Measurements from ENCODE around the gene ARFGAP3.

The ARFGAP3 gene

DNA sequence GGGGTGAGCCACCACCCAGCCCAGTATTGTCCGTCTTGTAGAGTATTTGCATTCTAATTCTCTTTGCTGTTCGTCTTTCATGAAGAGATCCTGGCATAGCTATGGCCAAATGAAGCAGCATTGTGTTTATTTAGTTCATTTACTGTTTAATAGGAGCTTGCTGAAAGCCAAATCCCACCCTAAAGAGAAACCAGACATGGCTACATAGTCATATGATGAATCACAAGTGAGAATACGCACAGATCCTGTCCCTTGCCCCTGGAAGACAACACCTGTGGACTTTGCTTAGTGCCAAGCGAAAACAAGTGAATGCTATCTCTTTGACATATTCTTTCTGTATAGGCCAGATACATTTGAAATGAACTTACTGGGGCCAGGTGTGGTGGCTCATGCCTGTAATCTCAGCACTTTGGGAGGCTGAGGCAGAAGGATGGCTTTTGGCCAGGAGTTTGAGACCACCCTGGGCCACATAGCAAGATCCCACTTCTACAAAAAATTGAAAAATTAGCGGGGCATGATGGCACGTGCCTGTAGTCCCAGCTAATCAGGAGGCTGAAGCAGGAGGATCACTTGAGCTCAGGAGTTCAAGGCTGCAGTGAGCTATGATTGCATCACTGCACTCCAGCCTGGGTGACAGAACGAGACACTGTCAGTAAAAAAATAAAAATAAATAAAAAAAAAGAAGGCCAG is 5.1 kb upstream of the ARFGAP3 start:
- no peak for DNase-seq (ENCODE audit: low read depth)

DNA sequence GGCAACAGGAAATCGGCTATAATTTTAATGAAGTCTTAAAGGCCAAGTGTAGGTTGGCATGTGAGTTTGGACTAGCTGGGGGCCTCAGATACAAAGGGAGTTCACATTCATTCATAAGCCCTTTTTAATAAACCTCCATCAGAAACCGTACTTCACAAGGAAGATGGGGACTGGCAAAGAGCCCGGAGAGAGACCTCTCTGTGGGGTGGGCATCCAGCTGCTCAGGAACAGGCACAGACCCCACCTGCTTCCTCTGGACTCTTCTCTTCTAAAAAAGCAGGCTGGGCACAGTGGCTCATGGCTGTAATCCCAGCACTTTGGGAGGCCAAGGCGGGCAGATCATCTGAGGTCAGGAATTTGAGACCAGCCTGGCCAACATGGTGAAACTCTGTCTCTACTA is 3.9 kb upstream of the ARFGAP3 start:
- no peak for DNase-seq (ENCODE audit: low read depth)

DNA sequence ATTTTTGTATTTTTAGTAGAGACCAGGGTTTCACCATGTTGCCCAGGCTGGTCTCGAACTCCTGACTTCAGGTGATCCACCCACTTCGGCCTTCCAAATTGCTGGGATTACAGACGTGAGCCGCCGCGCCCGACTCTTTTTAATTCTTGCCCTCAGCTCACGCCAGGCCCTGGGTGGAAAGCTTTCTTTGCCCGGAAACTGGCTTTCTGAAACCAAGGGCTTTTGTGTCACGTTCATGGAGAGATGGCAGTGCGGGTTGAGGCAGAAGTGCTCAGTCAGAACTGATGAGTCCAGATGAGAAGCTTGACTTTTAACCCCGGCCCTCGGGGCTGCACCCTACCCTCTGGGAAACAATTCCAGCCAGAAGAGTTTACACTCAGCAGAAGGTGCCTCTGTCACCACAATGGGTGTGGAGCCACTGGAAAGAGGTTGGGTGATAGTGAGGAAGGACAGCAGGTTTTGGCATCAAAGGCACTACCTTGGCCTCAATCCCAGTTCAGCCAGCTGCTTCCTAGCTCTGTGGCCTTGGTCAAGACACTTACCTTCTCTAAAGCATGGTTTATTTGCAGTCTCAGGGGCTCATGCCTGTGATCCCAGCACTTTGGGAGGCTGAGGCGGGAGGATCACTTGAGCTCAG is 890 bp upstream of the ARFGAP3 start:
- DNase-seq (ENCODE audit: low read depth): no peak

DNA sequence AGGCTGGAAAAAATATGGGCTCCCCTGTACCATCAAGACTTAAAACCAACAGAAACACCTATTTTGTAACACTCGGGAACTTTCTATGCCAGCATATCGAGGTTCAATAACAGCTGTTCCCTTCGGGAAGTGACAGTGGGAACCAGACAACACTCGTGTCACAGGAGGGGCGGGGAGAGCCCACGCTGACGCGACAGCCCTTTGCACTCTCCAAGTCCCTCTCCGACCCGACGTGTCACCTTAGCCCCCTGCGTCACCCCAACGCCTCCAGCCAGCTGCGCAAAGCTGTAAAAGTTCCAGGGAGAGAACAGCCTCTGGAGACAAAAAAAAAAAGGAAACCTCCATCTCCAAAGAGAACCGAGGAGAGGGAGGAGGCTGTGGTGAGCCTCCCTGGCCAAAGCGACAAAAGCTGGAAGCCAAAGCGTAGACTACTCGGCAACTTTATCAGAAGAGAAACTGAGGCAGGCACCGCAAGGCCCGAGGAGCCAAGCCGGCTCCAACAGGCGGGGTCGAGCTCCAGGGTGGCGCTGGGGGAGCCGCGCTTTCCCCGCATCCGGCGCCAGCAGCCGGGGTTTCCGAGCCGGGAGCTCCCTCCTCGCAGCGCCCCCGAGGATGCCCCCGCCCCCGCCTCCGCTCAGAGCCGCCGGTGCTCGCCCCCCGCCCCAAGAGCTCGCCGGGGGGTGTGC is 751 bp downstream of the ARFGAP3 start:
- DNase-seq (ENCODE audit: low read depth): no peak

DNA sequence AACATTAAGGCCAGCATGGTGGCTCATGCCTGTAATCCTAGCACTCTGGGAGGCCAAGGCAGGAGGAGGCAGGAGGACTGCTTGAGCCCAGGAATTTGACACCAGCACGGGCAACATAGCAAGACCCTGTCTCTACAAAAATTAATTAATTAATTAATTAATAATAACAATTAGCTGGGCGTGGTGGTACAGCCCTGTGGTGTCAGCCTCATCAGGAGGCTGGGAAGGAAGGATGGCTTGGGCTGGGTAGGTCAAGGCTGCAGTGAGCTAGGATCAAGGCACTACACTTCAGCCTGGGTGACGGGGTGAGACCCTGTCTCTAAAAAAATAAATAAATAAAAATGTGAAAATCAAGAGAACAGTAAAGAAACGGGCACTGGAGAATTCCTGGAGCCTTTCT is 1.4 kb downstream of the ARFGAP3 start:
- DNase-seq (ENCODE audit: low read depth): no peak

DNA sequence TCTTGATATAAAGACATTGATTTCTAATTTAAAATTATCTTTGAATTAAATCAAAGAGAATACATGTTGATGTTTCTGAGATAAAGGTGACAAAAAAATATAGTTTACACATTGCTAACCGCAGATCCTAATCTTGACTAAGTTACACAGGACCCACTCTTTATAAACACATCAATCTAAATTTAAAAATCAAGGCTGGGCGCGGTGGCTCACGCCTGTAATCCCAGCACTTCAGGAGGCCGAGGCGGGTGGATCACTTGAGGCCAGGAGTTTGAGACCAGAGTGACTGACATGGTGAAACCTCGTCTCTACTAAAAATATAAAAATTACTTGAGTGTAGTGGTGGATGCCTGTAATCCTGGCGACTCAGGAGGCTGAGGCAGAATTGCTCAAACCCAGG is 1.9 kb downstream of the ARFGAP3 start:
- DNase-seq (ENCODE audit: low read depth): no peak

DNA sequence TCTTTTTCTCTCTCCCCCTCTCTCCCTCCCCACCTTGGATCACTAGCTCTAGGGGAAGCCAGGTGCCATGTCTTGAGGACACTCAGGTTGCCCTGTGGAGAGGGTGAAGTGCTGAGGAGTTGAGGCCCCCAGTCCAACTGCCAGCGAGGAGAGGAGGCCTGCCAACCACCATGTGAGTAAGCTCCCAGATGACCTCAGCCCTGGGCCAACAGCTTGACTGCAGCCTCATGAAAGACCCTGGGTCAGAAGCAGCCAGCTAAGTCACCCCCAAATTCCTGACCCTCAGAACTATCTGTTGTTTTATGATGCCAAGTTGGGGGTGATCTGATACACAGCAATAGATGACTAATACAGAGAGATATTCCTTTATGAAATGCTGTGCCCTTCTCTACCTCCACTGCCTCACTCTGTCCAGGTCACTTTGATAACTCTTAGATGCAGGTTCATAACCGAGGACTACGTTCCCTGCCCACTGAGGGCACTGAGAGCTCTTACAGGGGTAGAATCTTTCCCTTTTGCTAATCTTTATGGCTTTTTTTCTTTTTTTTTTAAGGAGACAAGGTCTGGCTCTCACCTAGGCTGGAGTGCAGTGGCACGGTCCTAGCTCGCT is 8.0 kb downstream of the ARFGAP3 start:
- DNase-seq (ENCODE audit: low read depth): no peak

DNA sequence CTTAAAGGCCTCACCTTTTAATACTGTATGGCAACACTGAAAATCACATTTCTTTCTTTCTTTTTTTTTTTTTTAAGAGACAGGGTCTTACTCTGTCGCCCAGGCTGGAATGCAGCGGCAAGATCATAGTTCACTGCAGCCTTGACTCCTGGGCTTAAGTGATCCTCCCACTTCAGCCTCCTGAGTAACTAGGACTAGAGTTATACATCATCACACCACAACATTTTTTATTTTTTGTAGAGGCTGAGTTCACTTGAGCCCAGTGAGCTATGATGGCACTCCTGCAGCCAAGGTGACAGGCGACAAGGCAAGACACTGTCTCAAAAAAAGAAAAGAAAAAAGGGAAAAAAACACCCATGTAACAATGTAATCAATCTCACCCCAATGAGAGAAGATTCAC is 10.0 kb downstream of the ARFGAP3 start:
- DNase-seq (ENCODE audit: low read depth): no peak

DNA sequence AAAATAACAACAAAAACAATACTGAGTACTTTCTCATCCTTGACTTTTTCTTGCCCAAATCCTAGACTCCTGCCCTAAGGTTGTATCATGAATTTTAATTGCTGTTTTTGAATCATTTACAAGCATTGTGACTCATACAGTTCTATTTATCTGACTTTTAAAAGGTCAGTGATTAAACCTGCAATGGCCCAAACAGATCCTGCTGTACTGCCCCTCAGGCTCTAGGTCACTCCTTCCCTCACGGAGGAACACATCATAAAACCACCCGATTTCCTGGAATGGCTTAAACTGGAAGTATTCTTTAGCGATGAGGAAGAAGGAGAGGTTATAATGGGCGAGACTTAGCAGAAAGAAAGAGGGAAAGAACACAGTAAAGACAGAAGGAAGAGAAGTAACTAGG is 12.3 kb downstream of the ARFGAP3 start:
- DNase-seq (ENCODE audit: low read depth): no peak

DNA sequence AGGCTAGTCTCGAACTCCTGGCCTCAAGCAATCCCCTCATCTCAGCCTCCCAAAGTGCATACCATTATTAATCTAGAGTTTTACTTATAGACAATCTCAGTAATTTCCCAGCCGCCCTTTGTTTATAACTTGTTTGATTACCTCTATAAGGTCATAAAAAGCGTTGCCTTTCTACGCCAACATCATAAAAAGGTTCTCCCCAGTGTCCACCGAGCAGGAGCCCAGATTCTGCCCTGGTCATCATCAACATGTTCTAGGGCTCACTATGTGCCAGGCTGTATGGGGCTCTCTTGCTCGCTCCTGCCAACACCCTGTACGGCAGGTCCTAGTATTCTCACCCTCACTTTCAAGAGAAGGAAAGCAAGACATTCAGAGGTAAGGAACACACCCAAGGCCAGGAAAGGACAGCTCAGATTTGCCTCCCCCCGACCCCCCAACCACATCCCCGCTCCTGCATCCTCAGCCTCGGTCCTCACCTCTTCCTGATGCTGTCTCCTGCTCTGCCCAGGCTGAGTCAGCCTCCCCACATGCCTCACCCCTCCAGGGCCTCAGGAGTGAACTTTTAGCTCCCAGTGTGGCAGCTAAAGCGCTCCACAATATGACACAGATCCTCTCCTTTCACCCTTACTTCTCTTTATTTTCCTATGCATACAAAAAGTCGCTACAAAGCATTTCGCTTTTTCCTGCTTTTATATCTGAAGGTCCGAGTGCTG is 14.3 kb downstream of the ARFGAP3 start:
- DNase-seq (ENCODE audit: low read depth): no peak

DNA sequence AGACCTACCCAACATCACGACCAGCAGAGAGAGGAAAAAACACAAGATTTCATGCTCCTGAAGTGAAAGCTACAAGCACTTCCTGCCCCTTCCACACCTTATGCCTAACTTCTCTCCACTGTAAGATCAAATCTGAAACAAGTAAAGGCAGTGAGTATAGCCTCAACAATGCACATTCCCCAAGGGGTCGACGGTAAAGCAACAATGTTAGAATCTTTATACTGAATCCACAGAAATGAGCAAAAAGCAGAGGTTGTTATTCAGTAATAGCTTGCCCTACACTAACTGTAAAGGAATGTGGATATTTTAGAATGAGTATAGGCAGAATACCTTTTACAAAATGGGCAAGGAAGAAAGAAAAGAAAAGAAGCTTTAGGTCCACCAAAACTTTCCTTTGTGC is 15.6 kb downstream of the ARFGAP3 start:
- DNase-seq (ENCODE audit: low read depth): no peak

DNA sequence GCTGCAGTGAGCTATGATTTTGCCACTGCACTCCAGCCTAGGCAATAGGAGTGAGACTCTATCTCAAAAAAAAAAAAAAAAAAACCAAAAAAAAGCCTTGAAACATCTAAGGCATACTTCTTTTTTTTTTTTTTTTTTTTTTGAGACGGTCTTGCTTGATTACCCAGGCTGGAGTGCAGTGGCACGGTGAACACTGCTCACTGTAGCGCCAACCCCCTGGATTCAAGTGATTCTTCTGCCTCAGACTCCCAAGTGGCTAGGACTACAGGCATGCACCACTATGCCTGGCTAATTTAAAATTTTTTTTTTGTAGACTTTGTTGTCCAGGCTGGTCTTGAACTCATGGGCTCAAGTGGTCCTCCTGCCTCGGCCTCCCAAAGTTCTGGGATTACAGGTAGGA is 19.5 kb downstream of the ARFGAP3 start:
- DNase-seq (ENCODE audit: low read depth): no peak

DNA sequence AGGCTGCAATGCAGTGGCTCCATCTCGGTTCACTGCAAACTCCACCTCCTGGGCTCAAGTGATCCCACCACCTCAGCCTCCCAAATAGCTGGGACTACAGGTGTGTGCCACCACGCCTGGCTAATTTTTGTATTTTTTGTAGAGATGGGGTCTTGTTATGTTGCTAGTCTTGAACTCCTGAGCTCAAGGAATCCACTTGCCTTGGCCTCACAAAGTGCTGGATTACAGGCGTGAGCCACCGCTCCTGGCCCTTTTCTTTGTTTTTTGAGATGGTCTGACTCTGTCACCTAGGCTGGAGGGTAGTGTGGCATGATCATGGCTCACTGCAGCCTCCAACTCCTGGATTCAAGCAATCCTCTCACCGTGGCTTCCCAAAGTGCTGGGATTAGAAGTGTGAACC is 21.0 kb downstream of the ARFGAP3 start:
- no peak for DNase-seq (ENCODE audit: low read depth)

DNA sequence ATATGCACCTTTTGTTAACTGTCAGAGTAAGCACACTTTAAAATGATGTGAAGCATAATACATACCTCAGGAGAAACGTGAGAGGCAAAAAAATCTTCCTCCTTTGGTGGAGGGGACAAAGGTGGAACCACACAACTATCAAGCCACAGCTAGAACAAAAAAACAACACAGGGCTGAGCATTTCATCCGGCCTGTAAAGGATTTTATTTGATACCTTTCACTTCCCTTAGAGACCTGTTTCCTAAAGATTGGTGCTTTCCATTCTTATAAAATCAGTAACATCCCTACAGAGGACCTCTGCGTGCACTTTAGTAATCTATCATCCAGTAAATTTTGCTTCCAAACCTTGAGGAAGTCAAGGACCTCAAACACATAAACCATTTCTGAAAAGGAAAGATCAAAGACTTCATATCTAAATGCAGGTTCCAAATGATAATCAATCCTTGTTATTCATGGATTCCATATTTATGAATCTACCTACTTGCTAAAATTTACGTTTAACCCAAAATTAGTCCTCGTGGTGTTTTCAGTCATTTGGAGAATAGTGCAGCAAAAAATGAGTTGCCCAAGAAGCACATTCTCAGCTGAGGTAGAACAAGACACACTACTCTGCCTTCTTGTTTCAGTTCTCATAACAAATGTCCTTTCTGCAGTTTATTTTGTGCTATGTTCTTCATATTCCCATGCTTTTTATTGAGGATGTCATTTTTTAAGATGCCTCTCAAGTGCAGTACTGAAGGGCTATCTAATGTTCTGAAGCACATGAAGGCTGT is 22.7 kb downstream of the ARFGAP3 start:
- no peak for DNase-seq (ENCODE audit: low read depth)

DNA sequence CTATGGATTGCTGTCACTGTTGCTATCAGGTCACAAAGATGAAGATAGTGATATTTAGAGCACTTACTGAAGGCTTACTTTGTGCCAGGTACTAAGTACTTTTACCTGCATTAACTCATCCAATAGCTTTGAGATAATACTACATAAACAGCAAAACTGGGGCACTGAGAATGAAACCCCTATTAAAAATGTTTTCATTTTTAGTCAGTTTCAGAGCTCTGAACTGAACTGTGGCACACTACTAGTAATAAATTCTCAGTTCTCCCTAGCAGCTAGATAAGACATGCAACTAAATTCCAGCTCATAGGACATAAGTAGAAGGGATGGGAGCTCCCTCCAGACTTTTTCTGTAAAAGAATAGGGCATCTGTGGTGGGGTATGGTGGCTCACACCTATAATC is 24.0 kb downstream of the ARFGAP3 start:
- no peak for DNase-seq (ENCODE audit: low read depth)

DNA sequence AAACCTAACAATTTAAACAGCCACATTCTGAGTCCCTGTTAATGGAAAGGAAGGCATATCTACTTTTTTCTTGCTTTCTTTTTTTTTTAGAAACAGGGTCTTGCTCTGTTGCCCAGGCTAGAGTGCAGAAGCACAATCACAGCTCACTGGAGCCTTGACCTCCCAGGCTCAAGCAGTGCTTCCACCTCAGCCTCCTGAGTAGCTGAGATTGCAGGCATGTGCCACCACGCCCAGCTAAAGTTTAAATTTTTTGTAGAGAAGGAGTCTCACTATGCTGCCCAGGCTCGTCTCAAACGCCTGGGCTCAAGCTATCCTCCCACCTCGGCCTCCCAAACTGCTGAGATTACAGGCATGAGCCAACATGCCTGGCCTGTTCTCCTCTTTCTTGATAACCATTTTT is 25.4 kb downstream of the ARFGAP3 start:
- no peak for DNase-seq (ENCODE audit: low read depth)

DNA sequence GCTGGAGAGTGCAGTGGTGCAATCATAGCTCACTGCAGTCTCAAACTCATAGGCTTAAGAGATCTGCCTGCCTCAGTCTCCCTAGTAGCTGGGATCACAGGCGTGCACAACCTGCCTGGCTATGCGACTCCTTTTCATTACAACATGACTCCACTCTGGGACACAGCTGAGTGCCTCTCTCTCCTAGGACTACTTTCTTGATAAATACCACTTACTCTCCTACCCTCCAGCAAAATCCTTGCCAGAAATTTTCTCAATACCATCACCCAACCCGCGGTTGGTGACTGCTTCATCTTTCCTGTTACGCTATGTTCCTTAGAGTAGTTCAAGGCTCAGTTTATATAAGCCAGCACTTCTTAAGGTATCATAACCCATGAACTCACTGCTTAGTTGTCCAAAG is 26.9 kb downstream of the ARFGAP3 start:
- no peak for DNase-seq (ENCODE audit: low read depth)

DNA sequence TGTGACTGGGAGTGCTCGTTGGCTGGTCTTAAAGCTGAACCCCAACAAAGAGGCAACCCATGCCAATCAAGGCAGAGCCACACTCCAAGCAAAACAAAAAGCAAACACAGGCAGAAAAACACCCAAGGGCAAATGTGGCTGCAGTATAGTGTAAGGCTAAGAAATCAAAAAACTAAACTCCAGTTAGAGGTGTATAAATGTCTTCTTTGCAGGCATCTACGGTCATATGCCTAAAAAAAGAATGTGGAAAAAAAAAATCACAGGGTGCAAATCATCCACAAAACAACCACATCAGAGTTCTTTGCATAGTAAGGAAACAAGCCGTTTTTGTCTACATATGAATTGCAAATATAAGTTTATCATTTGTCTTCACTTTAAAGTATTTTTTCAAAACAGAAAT is 27.8 kb downstream of the ARFGAP3 start:
- DNase-seq (ENCODE audit: low read depth): no peak

DNA sequence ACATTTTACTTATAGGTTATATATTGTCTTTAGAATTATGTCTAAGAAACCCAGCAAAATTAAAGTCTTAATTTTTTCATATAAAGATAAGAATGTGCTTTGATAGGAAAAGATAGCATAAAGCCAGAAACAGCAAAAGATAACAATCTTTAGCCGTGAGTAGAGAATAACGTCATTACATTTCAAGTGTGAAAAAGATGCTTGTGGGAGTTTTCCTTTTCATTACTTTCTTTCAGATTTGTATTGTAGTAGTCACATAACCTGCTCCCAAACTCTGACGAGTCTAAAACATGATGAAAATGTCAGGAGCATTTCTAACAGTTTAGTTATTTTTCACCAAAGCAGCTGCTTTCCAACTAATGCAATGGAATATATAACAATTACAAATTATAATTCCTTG is 31.3 kb downstream of the ARFGAP3 start:
- DNase-seq (ENCODE audit: low read depth): no peak

DNA sequence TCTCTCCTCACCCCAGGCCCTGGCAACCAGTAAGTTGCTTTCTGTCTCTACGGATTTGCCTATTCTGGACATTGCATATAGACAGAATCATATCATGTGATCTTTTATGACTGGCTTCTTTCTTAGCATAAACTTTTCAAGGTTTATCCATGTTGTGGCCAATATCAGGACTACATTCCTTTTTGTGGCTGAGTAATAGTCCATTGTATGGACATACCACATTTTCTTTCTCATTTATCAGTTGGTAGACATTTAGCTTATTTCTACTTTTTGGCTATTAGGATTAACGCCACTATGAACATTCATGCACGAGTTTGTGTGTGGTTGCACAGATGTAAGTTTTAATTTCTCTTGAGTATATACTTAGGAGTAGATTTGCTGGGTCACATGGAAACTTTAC is 35.7 kb downstream of the ARFGAP3 start:
- no peak for DNase-seq (ENCODE audit: low read depth)

DNA sequence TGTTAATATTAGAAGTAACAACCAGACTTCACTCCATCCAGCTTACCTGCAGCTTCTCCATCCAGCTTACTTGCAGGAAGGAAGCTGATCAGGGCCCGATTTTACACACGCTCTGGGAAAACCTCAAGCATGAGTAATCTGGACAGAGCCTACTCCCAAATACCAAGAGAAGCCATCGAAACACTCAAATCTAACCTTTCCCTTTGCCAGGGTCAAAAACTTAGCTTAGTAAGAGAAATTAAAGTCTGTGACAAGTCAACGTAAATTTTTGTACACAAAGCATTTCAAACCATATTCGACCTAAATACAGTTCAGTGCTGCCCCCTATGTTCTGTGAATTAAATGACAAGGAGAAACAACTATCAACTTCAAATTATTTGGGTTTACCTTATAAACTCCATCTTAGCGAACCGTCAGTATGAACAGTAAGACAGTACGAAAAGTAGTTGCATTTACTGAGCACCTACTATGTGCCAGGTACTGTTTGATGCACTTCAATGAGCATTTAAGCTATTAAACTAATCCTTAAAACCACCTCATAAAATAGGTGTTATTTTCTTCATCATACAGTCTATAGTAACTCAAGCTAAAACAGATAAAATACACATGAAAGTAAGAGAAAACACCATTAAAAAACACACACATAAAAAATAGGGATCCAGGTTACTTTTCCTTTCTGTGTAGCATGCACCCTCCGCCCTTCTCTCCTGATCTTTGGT is 36.9 kb downstream of the ARFGAP3 start:
- DNase-seq (ENCODE audit: low read depth): peak; percentile 62
